NCI-H146 treated with DMSO at 0.1 percent for 48 hours (cell line): ENCODE data around the gene CAVIN2.
"Not testable (repeated sequence)": the region's sequence is repeated elsewhere in the genome, so short reads cannot be mapped to it uniquely, and the experiment has no call there.

Experiments
- DNase-seq: peaks from one replicate; lab custom pipeline; 2025; ENCODE audit not compliant: unreplicated experiment; lab: John Stamatoyannopoulos, UW

CAVIN2 gene

DNA sequence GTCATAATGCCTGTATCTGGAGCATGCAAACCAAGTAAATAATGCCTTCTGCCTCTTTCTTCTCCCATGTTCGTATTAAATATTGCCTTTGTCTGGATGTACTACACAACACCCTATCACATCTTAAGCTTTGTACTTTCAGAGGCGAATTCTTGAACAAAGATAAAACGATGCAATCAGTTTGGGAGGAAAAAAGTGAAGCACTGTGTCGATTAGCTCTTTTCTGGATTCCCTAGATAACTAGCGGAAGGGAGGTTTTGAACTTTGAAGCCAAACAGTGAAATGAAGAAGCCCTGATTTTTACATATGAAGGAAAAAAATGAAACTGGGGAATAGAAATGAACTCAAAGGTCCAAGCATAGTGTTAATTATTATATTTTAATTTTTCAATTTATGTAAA, 44.7 kb downstream of the CAVIN2 start:
- no peak for DNase-seq

DNA sequence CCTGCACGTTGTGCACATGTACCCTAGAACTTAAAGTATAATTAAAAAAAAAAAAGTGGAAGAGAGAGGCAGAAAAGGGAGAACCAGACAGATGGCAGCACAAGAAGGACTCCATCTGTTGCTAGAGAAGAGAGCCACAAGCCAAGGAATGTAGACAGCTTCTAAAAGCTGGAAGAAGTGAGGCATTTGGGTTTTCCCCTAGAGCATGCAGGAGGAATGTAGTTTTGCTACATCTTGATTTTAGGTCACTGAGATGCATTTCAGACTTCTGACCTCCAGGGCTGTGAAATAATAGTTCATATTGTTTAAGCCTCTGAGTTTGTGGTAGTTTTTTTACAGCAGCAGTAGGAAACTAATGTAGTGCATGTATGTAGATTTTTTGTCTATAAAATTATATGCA, 46.0 kb downstream of the CAVIN2 start:
- no peak for DNase-seq

DNA sequence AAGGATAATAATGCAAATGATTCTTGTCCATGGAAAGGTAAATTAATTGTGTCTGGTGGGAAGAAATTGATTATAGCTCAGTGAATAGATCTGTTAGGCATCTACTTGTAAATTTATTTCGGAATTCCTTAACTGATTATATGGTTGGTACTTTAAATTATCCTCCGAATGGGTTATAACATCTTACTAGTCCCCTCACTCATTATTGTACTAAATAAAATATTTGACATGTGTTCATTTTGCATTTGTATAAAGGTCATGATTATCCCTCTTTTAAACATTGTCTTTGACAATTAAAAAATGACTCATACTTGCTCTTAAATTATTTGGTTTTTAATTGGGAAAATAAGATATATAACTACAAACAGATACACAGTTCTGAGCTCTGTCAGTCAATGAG, 47.4 kb downstream of the CAVIN2 start:
- DNase-seq = no peak

DNA sequence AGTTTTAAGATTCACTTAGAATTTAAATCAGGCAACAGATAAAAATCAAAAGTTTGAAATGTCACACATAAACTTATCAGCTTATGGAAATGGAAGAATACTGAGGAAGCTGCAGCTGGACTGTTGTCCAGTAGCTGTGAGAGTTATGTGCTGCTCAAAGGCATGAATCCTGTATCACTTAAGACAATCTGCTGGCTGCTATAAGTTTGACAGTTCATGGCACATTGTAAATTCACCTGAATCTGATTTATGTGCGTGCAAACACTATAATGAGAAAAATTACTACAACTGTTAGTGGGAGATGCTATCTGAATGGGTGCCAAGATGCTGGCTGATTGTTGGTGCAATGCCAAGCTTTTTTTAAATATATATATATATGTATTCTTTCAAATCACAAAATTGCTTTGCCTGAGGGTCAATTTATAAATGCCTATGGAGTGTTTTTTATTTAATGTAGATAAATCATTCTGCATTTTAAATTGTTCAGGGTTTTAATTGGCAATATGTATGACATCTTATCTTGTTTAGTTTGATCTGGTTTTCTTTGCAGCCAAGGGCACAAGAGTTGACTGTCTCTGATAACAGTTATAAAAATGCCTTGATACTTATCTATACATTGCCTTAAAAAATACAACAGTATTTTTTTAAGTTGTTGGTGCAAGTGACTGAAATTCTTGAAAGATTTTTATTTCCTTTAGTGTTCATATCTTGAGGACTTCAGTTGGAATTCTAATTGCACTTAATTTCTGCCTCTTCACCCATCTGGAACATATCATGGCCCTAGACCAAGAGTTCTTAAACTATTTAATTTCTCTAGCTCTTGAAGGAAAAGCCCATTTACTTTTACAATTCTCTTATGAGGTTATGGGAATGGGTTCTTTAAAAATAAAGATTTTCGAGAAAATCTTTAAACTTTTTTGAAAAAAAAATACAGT, 48.7 kb downstream of the CAVIN2 start:
- DNase-seq = peak; percentile 23

DNA sequence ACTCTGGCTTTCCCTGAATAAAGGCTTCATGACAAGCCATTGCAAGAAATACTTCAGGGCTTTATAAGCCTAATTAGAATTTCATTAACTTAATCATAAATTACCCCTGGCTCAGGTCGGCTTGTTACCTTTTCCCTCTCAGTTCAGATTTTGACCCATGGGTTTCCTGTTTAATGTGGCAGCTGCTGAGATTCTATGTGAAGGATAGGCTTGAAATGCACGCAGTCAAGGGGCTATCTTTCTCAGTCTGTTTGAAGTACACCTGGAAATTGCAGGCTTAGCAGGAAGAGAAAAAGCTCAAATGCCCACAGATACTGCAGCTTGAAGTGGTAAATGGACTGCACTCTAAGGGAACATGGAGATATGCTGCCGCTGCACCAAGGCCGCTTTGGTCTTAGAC, 49.4 kb downstream of the CAVIN2 start:
- DNase-seq = no peak

DNA sequence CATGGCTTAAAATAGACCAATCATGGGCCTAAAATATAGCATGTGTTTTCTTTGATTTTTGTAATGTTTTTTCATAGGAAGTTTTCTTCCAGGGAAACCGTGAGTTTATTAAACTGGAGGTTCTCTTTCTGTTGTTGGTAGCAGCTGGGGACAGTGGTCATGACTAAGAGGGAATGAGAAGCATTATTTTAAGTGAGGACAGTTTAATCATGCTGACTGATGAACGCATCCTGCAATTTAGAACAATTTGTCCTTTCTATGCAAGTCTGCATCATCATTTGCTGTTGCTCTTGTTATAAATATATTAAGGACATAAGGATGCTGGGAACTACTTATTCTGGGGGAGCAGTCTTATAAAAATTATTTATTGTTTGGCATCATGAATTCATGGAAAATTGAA, 51.2 kb downstream of the CAVIN2 start:
- DNase-seq = no peak

DNA sequence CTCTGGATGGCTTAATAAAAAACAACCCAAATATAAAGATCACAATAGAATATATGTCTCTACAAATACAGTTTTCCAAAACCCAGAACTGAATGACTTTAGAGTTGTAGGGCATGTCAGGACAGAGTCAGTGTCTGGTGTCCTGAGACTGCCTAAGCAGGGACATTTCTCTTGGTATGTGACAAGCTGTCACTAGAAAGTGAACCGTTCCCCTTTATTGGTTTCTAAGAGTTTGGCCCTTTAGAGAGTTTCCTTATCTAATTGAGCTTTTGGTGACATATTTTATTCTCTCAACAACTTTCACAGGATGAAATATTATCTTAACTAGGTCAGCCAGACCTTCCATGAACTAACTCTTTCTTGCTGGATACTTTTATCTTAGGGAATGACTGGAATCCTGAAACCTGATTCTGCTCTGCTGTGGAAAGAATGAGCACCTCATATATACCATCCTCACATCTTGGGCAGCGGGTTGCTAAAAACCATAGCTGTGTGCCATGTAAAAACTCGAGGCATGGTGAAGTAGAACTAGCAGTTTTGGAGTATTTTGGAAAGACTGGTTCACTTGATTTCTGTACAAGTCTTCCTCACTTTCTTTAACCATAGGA, 54.8 kb downstream of the CAVIN2 start:
- no peak for DNase-seq

DNA sequence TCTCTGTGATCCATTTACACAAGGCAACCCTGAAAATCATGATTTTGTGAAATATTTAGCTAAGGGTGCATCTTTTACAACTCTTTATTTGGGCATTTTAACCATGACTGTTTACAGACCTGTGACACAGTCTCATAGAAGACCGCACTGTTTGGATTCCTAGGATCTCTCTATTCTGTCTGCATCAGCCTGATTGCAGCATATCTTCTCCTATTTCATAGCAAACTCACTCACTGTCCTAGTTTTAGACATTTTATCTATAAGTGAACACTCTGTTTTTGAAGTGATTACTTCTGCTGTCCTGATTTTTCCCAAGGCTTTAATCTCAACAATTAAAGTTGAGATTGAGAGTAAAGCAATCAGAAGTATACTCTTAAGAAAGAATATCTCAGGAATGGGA, 56.2 kb downstream of the CAVIN2 start:
- DNase-seq = no peak

DNA sequence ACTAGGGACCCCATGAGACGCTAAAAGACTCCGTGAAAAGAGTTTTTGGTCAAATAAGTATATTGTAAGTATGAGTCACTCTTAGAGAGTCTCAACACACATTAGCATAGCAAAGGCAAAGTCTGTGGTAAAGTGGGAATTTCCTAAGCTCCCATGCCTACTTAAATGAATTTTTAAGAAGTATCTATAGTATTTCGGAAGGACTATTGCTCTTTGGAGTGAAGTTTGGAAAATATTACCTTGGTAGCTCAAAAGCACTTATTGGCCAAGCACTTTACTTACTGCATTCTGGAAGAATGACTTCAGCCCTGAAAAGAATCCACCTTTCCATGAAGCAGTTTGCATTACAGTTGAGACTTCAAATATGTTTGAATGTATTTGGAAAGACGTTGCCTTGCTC, 57.1 kb downstream of the CAVIN2 start:
- no peak for DNase-seq

DNA sequence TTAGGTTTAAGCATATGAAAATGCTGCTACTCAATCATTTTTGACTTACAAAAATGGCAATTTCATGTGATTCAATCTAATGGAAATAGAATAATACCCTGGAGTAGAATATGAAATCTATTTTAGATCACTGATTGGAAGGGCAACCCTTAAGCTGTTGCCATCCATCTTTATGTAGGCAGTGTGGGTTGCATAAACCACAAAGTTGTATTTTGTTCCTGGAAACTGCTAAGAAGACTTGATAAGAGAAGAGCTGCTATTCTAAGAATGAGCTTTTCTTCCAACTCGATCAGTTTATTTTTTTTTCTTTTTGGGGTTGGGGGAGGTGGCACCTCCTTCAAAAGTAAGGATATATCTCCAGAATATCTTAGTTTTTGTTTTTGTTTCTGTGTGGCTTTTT, 60.2 kb downstream of the CAVIN2 start:
- DNase-seq = no peak

DNA sequence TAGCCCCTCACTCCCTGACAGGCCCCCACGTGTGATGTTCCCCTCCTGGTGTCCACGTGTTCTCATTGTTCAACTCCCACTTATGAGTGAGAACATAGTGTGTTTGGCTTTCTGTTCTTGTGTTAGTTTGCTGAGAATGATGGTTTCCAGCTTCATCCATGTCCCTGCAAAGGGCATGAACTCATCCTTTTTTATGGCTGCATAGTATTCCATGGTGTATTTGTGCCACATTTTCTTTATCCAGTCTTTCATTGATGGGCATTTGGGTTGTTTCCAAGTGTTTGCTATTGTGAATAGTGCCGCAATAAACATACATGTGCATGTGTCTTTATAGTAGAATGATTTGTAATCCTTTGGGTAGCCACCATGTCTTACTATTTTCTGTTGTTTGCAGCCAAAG, 61.2 kb downstream of the CAVIN2 start:
- not testable (repeated sequence) for DNase-seq
